ENCODE measurements around the gene APBA2. TPM values are rescaled to one million over a fixed set of nuclear protein-coding genes. Genes with fewer than 3 reads are reported as not detected.

The APBA2 gene
- total and polyA plus RNA-seq, 2 of the 13 experiments (the other 11 are each of a cell fraction or from before 2014, with no cell fraction given) = 0.62 to 2.3 TPM

GRCh38 chr15:28875461-28876000, 10.2 kb upstream of the APBA2 start:
- Histone ChIP-seq H4K20me1 (ENCODE audit: insufficient read depth, low read length) (no peaks in the 10 kb centered on the region), H3K4me1 (ENCODE audit: insufficient read depth, low read length) (peaks cover 19% of the 10 kb centered on the region), H2AFZ (ENCODE audit: low read length) (no peak overlapping the region), H3K4me3 (replicated peaks in 1 of 3; ENCODE audit: insufficient read depth in 1 of 3, low read depth in 2 of 3, low read length in 3 of 3) (no peak overlapping the region), H3K9ac (ENCODE audit: insufficient read depth, low read depth, low read length) (no peak overlapping the region), H3K27me3 (ENCODE audit: control insufficient read depth in 1 of 2, insufficient read depth in 2 of 2, low read length in 2 of 2) (no peaks in the 10 kb centered on the region), H3K9me3 (ENCODE audit: low read length) (no peaks in the 10 kb centered on the region), H3K79me2 (ENCODE audit: insufficient read depth, low read length) (no peaks in the 10 kb centered on the region), H3K36me3 (replicated peaks in 1 of 2; ENCODE audit: control insufficient read depth in 1 of 2, insufficient read depth in 2 of 2, low read length in 2 of 2) (no peaks in the 10 kb centered on the region), H3K27ac (ENCODE audit: extremely low read length, insufficient read depth, low read length) (no peak overlapping the region), H3K4me2 (ENCODE audit: low read depth, low read length) (no peak overlapping the region)
- no peak for DNase-seq (ENCODE audit: low spot score)
- intact Hi-C loops (cut with micrococcal nuclease; ENCODE audit: unreplicated experiment) = no loop called here
- in situ Hi-C loops (cut with HindIII; ENCODE audit: extremely low pct_ligation_motif_present, low pct_unique_long_range_greater_than_20kb) = no loop called here
- ATAC-seq = no peak
- no peak for FAIRE-seq
- no TSS peak for BruUV-seq (replicated peaks)
- WGBS (ENCODE audit: low lambda C conversion rate) = 86% methylated on average over 2 of the region's 4 CpGs
- ChIA-PET CTCF (ENCODE audit: low intra/inter-chr PET ratio, low total read pairs) (no interaction called here), POLR2A (no interaction called here)
- TF ChIP-seq STAT6 (CRISPR knock-in tag; IDR thresholded peaks at IDR 0.05; ENCODE audit: borderline replicate concordance) (no peak), BCL6 (CRISPR knock-in tag; IDR thresholded peaks at IDR 0.05) (no peak), RFXANK (CRISPR knock-in tag; IDR thresholded peaks at IDR 0.05) (no peak), HNRNPUL1 (IDR thresholded peaks at IDR 0.05; ENCODE audit: low read depth, low read length) (no peak), GATAD2A (CRISPR knock-in tag; IDR thresholded peaks at IDR 0.05) (no peak), ZNF230 (CRISPR knock-in tag; IDR thresholded peaks at IDR 0.05) (no peak), FOSL1 (CRISPR knock-in tag; IDR thresholded peaks at IDR 0.05; ENCODE audit: borderline replicate concordance) (no peak), JUNB (CRISPR knock-in tag; IDR thresholded peaks at IDR 0.05; ENCODE audit: borderline replicate concordance) (no peak), ZNF253 (CRISPR knock-in tag; IDR thresholded peaks at IDR 0.05; ENCODE audit: borderline replicate concordance) (no peak), GRHL1 (CRISPR knock-in tag; conservative IDR thresholded peaks at IDR 0.05) (no peak), ZNF263 (CRISPR knock-in tag; IDR thresholded peaks at IDR 0.05) (no peak), NFAT5 (CRISPR knock-in tag; IDR thresholded peaks at IDR 0.05) (no peak), HNRNPH1 (optimal IDR thresholded peaks at IDR 0.05; ENCODE audit: low read depth, low read length) (no peak), MED1 (CRISPR knock-in tag; IDR thresholded peaks at IDR 0.05) (no peak), ZNF343 (CRISPR knock-in tag; IDR thresholded peaks at IDR 0.05) (no peak), RFX3 (CRISPR knock-in tag; IDR thresholded peaks at IDR 0.05) (no peak), NFE2L1 (CRISPR knock-in tag; IDR thresholded peaks at IDR 0.05; ENCODE audit: borderline replicate concordance) (no peak), NFIB (CRISPR knock-in tag; IDR thresholded peaks at IDR 0.05; ENCODE audit: borderline replicate concordance) (no peak)

Data from HepG2 (cell line).